MM.1S (cell line): Measurements from ENCODE around the gene RASSF1.

Source experiments
- EZH2 ChIP-seq: fragments of 300-600 bp; sonication (generic); optimal IDR thresholded peaks from 2 replicates; pipeline ENCODE3; 2017; ENCODE audit warnings: low read depth, mild to moderate bottlenecking, antibody characterized with exemption, low read length, mixed read lengths
- EZH2phosphoT487 ChIP-seq: fragments of 300-600 bp; sonication (generic); IDR thresholded peaks from 2 replicates; pipeline ENCODE4 v1.6.1; 2018; ENCODE audit warnings: antibody characterized with exemption, low read length
- TF ChIP-seq, protein P1 (sequence below): fragments of 300-600 bp; sonication (generic); IDR thresholded peaks from 2 replicates; pipeline ENCODE4 v1.5.1; 2016; ENCODE audit warnings: antibody characterized with exemption, low read length, mixed read lengths

DNA sequence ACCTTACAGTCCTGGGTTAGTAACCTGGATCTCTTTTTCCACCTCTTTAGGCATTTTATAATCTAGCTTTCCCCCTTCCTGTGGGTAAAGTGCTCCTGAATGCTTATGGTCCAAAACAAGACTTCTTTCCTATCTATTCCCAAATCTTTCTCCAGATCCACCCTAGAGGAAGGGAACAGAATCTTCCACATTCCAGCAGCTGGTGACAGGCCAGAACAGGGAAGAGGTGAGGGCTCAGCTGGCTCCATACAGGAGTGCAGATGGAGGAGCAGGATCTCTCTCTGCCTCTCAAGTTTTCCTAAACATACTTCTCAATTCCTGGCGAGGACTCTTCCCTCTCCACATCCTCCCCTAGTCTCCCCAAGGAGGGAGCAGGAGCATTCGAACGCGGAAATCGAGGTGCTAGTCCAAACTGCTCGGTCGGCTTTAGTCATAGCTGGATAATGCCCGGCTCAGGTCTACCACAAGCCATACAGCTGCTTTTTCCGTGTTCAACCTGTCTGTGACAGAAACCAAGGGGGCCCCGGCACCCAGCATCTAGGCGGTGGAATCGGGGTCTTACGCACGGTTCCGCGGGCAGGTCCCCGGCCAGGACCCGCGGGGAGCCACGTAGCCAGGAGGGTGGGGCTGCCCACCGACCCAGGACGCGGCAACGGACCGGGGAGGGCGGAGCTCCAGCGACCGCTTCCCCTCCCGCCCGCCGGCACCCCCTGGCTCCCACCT is 4.0 kb downstream of the RASSF1 start:
- TF ChIP-seq EZH2 (no peak), EZH2phosphoT487 (no peak)
- TF ChIP-seq, protein P1, sequence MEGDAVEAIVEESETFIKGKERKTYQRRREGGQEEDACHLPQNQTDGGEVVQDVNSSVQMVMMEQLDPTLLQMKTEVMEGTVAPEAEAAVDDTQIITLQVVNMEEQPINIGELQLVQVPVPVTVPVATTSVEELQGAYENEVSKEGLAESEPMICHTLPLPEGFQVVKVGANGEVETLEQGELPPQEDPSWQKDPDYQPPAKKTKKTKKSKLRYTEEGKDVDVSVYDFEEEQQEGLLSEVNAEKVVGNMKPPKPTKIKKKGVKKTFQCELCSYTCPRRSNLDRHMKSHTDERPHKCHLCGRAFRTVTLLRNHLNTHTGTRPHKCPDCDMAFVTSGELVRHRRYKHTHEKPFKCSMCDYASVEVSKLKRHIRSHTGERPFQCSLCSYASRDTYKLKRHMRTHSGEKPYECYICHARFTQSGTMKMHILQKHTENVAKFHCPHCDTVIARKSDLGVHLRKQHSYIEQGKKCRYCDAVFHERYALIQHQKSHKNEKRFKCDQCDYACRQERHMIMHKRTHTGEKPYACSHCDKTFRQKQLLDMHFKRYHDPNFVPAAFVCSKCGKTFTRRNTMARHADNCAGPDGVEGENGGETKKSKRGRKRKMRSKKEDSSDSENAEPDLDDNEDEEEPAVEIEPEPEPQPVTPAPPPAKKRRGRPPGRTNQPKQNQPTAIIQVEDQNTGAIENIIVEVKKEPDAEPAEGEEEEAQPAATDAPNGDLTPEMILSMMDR: no peak
